ENCODE data around the gene HECTD3. TPM values are rescaled to one million over a fixed set of nuclear protein-coding genes. Genes with fewer than 3 reads are reported as not detected.
"Not testable (repeated sequence)": the region's sequence is repeated elsewhere in the genome, so short reads cannot be mapped to it uniquely, and the experiment has no call there.

HECTD3 gene
- total and polyA plus RNA-seq, 2 of the 4 experiments (the other 2 are of a cell fraction), result 12.2 to 39.5 TPM

DNA sequence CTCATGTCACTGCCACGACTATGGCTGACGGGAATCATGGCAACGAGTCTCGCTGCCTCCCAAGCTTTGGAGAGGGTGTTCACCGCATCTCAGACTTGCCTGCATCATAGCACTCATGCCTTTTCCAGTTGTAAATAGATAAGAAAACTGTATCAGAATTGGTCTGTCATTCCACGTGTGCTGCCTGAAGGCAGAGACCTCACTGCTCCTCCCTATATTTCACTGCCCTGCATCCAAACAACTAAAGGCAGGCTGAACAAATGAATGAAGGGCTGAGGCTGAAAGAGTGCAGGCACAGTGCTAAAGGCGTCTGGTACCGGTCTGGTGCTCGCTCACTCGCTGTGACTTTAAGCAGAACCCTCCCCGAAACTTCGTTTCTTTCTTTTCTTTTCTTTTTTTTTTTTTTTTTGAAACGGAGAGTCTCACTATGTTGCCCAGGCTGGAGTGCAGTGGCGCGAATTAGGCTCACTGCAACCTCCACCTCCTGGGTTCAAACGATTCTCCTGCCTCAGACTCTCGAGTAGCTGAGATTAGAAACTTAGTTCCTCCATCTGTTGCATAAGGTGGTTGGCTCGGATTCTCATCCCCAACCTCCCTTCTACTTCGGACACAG is 25.3 kb downstream of the HECTD3 start:
- Histone ChIP-seq H3K4me1 (ENCODE audit: control insufficient read depth, insufficient read depth, low read length) (peaks cover 2% of the 10 kb centered on the region; the same call in 1 of the 2 replicates), H2BK5ac (ENCODE audit: low read depth, low read length, poor library complexity, severe bottlenecking) (peak overlapping the region; percentile 82), H4K91ac (ENCODE audit: insufficient read depth, low read depth, low read length) (peak overlapping the region; percentile 71; the same call in 1 of the 2 replicates), H2BK20ac (ENCODE audit: low read depth, low read length) (no peak overlapping the region), H2AFZ (replicated peaks; ENCODE audit: low read length, poor library complexity) (peak overlapping the region; percentile 99), H3K4me2 (ENCODE audit: low read depth, low read length) (peak overlapping the region; percentile 89), H3K23ac (ENCODE audit: low read depth, low read length) (peak overlapping the region; percentile 84), H3K56ac (ENCODE audit: extremely low read depth, insufficient read depth, low read length) (peak overlapping the region; percentile 64), H3K27me3 (ENCODE audit: control insufficient read depth, insufficient read depth, low read length) (no peaks in the 10 kb centered on the region), H4K5ac (ENCODE audit: low read depth, low read length) (0 out of 2 replicates have a peak overlapping the region, but pooled peaks have one; percentile 29), H3K36me3 (ENCODE audit: control insufficient read depth, insufficient read depth, low read length) (no peaks in the 10 kb centered on the region; the same call in 1 of the 2 replicates), H3K4ac (ENCODE audit: low read depth, low read length) (peak overlapping the region; percentile 71), H3K27ac (ENCODE audit: insufficient read depth, low read length) (peak overlapping the region; percentile 85), H3K9me1 (ENCODE audit: insufficient read depth, low read length) (no peaks in the 10 kb centered on the region), H4K20me1 (ENCODE audit: insufficient read depth, low read length) (0 out of 2 replicates have a peak, but pooled peaks cover 4% of the 10 kb centered on the region), H2BK15ac (ENCODE audit: low read depth, low read length) (peak overlapping the region; percentile 14; the same call in 2 of the 3 replicates), H4K8ac (ENCODE audit: low read depth in 2 of 2, low read length in 2 of 2) (peak overlapping the region; percentile 21 to 85), H3K14ac (replicated peaks; ENCODE audit: low read depth, low read length) (peak overlapping the region; percentile 62), H3K4me3 (ENCODE audit: insufficient read depth, low read depth, low read length) (peak overlapping the region; percentile 69), H3K18ac (ENCODE audit: low read depth, low read length) (no peak overlapping the region), H3K9me3 (ENCODE audit: control insufficient read depth, insufficient read depth, low read length) (no peaks in the 10 kb centered on the region), H2BK120ac (ENCODE audit: low read depth, low read length) (0 out of 2 replicates have a peak overlapping the region, but pooled peaks have one; percentile 54), H2AK5ac (ENCODE audit: low read depth, low read length) (peak overlapping the region; percentile 32), H3K9ac (ENCODE audit: low read depth, low read length) (peak overlapping the region; percentile 91), H2AK9ac (replicated peaks; ENCODE audit: low read depth, low read length, poor library complexity) (peak overlapping the region; percentile 96), H3K79me1 (ENCODE audit: low read depth in 1 of 2, low read length in 2 of 2) (peaks cover 9 to 26% of the 10 kb centered on the region in 2 experiments)
- POLR2A ChIA-PET (ENCODE audit: unreplicated experiment), result no interaction called here
- CTCF ChIA-PET, result no interaction called here
- peak; percentile 8 for DNase-seq
- dilution Hi-C loops (cut with HindIII; ENCODE audit: low sequenced_read_pairs, unreplicated experiment), result no loop called here
- BruUV-seq (replicated peaks), result no TSS peak
- TF ChIP-seq RCOR1 (IDR thresholded peaks at IDR 0.05; ENCODE audit: insufficient replicate concordance, low read length) (no peak), CEBPB (IDR thresholded peaks at IDR 0.05; ENCODE audit: low read depth, low read length) (0 out of 2 replicates have a peak, but pooled peaks have one; percentile 8)
- intact Hi-C loops (cut with micrococcal nuclease), result loop anchor here (2.0 to 5.0 kb wide), 4 partner anchors 39 to 193 kb away; no protein-coding TSS in a partner anchor
- 0% methylated on average over 1 of the region's 19 CpGs; no CpG with 5 or more reads in 1 of the 2 experiments for WGBS, 2 experiments (ENCODE audit: extremely low coverage in 2 of 2, insufficient read length in 1 of 2)
- no peak for ATAC-seq (ENCODE audit: low read depth)
- in situ Hi-C loops (cut with MboI; ENCODE audit: low sequenced_read_pairs), result loop anchor here (25.0 kb wide), 1 partner anchor 124 kb away; no protein-coding TSS in a partner anchor

DNA sequence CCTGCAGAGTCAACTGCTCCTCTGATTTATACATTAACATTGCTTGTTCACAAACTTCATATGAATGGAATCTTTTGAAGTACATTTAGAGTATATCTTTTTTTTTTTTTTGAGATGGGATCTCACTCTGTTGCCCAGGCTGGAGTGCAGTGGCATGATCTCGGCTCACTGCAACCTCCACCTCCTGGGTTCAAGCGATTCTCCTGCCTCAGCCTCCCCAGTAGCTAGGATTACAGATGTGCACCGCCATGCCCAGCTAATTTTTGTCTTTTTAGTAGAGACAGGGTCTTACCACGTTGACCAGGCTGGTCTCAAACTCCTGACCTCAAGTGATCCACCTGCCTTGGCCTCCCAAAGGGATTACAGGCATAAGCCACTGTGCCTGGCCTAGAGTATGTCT is 33.8 kb downstream of the HECTD3 start:
- H3K56ac ChIP-seq (ENCODE audit: extremely low read depth, insufficient read depth, low read length); H4K8ac ChIP-seq (ENCODE audit: low read depth in 2 of 2, low read length in 2 of 2); POLR2A ChIA-PET (ENCODE audit: unreplicated experiment); H3K14ac ChIP-seq (replicated peaks; ENCODE audit: low read depth, low read length); H3K79me1 ChIP-seq (ENCODE audit: low read depth in 1 of 2, low read length in 2 of 2); H2BK20ac ChIP-seq (ENCODE audit: low read depth, low read length); H2AFZ ChIP-seq (replicated peaks; ENCODE audit: low read length, poor library complexity); H3K4ac ChIP-seq (ENCODE audit: low read depth, low read length); H2BK120ac ChIP-seq (ENCODE audit: low read depth, low read length); H4K91ac ChIP-seq (ENCODE audit: insufficient read depth, low read depth, low read length); dilution Hi-C loops (cut with HindIII; ENCODE audit: low sequenced_read_pairs, unreplicated experiment); H2BK5ac ChIP-seq (ENCODE audit: low read depth, low read length, poor library complexity, severe bottlenecking); ATAC-seq (ENCODE audit: low read depth); H3K9me1 ChIP-seq (ENCODE audit: insufficient read depth, low read length); BruUV-seq (replicated peaks); H2AK9ac ChIP-seq (replicated peaks; ENCODE audit: low read depth, low read length, poor library complexity); H3K4me1 ChIP-seq (ENCODE audit: control insufficient read depth, insufficient read depth, low read length); H3K23ac ChIP-seq (ENCODE audit: low read depth, low read length); H4K5ac ChIP-seq (ENCODE audit: low read depth, low read length); CTCF ChIA-PET; H2AK5ac ChIP-seq (ENCODE audit: low read depth, low read length); H3K4me3 ChIP-seq (ENCODE audit: insufficient read depth, low read depth, low read length); DNase-seq; H3K9ac ChIP-seq (ENCODE audit: low read depth, low read length); H3K27ac ChIP-seq (ENCODE audit: insufficient read depth, low read length); H3K27me3 ChIP-seq (ENCODE audit: control insufficient read depth, insufficient read depth, low read length); H2BK15ac ChIP-seq (ENCODE audit: low read depth, low read length); H3K9me3 ChIP-seq (ENCODE audit: control insufficient read depth, insufficient read depth, low read length); H3K4me2 ChIP-seq (ENCODE audit: low read depth, low read length); H4K20me1 ChIP-seq (ENCODE audit: insufficient read depth, low read length); H3K18ac ChIP-seq (ENCODE audit: low read depth, low read length): not testable (repeated sequence)
- in situ Hi-C loops (cut with MboI; ENCODE audit: low sequenced_read_pairs) (loop anchor here (25.0 kb wide), 1 partner anchor 115 kb away; no protein-coding TSS in a partner anchor), intact Hi-C loops (cut with micrococcal nuclease) (loop anchor here (2.0 kb wide), 1 partner anchor 45 kb away; no protein-coding TSS in a partner anchor)
- 100% methylated on average over 1 of the region's 4 CpGs; no CpG with 5 or more reads in 1 of the 2 experiments for WGBS, 2 experiments (ENCODE audit: extremely low coverage in 2 of 2, insufficient read length in 1 of 2)
- peaks cover 20% of the 10 kb centered on the region for H3K36me3 ChIP-seq (ENCODE audit: control insufficient read depth, insufficient read depth, low read length)

All from IMR-90 (cell line).